Neural progenitor cell (in vitro differentiated cells): Measurements from ENCODE around the gene CDC42. TPM values are rescaled to one million over a fixed set of nuclear protein-coding genes. Genes with fewer than 3 reads are reported as not detected.

Experiments
- DNase-seq: peaks from one replicate; pipeline ENCODE4 v3.0.0-alpha.2; 2016; ENCODE audit warnings: low spot score
- H2AFZ ChIP-seq: fragments of 200-600 bp; sonication (generic); replicated peaks from 2 replicates; pipeline ENCODE4 v1.6.1; 2016; ENCODE audit warnings: antibody characterized with exemption
- H3F3A ChIP-seq: fragments of 200-600 bp; sonication (generic); 2 replicates; pipeline ENCODE4 v1.6.1; 2016; ENCODE audit warnings: antibody characterized with exemption, low read depth
- H3K27ac ChIP-seq: fragments of 200-600 bp; sonication (generic); 2 replicates; pipeline ENCODE4 v1.5.1; 2016; ENCODE audit warnings: mild to moderate bottlenecking
- H3K27me3 ChIP-seq: fragments of 200-600 bp; sonication (generic); 2 replicates; pipeline ENCODE4 v1.6.1; 2016; ENCODE audit warnings: mild to moderate bottlenecking, moderate library complexity
- H3K36me3 ChIP-seq: fragments of 200-600 bp; sonication (generic); 2 replicates; pipeline ENCODE4 v1.5.1; 2016
- H3K4me1 ChIP-seq: fragments of 200-600 bp; sonication (generic); 2 replicates; pipeline ENCODE4 v1.6.1; 2016; ENCODE audit warnings: mixed run types
- H3K4me2 ChIP-seq: fragments of 200-600 bp; sonication (generic); 2 replicates; pipeline ENCODE4 v1.6.1; 2016
- H3K4me3 ChIP-seq: fragments of 200-600 bp; sonication (generic); 2 replicates; pipeline ENCODE4 v1.5.1; 2016
- H3K79me2 ChIP-seq: fragments of 200-600 bp; sonication (generic); 2 replicates; pipeline ENCODE4 v1.6.1; 2016; ENCODE audit warnings: low read depth
- H3K9ac ChIP-seq: fragments of 200-600 bp; sonication (generic); 2 replicates; pipeline ENCODE4 v1.6.1; 2016
- H3K9me3 ChIP-seq: fragments of 200-600 bp; sonication (generic); 2 replicates; pipeline ENCODE4 v1.5.1; 2016; ENCODE audit warnings: low read depth
- H4K20me1 ChIP-seq: fragments of 200-600 bp; sonication (generic); 2 replicates; pipeline ENCODE4 v1.6.1; 2016; ENCODE audit warnings: low read depth
- H3K27ac Mint-ChIP-seq: 3 replicates; pipeline ENCODE4 v1.8.0; 2021; ENCODE audit warnings: mixed read lengths
- H3K27me3 Mint-ChIP-seq: 2 replicates; pipeline ENCODE4 v1.8.0; 2022; ENCODE audit warnings: low read depth, mild to moderate bottlenecking, inconsistent platforms, moderate library complexity, mixed read lengths; ENCODE audit not compliant: insufficient read depth
- H3K36me3 Mint-ChIP-seq: 3 replicates; pipeline ENCODE4 v1.8.0; 2021; ENCODE audit warnings: mixed read lengths
- H3K4me1 Mint-ChIP-seq: 3 replicates; pipeline ENCODE4 v1.8.0; 2021; ENCODE audit warnings: mixed read lengths
- H3K4me3 Mint-ChIP-seq: 3 replicates; pipeline ENCODE4 v1.8.0; 2021; ENCODE audit warnings: mild to moderate bottlenecking, moderate library complexity, mixed read lengths
- H3K9me3 Mint-ChIP-seq: 3 replicates; pipeline ENCODE4 v1.8.0; 2020; ENCODE audit warnings: mixed read lengths
- EZH2 ChIP-seq: fragments of 200-600 bp; sonication (generic); IDR thresholded peaks from 2 replicates; pipeline ENCODE4 v1.6.1; 2017; ENCODE audit warnings: antibody characterized with exemption, mild to moderate bottlenecking, moderate library complexity
- EZH2phosphoT487 ChIP-seq: fragments of 200-600 bp; sonication (generic); IDR thresholded peaks from 2 replicates; pipeline ENCODE4 v1.6.1; 2017; ENCODE audit warnings: antibody characterized with exemption
- total RNA-seq: library from RNA; depleted of rRNA; stranded (reverse); fragments of >200 nt; gene quantifications from 2 replicates; pipeline ENCODE4 v1.2.3, GENCODE V29; 2015; ENCODE audit warnings: low replicate concordance
- TF ChIP-seq, protein P1 (sequence below): fragments of 200-600 bp; sonication (generic); IDR thresholded peaks from 2 replicates; pipeline ENCODE4 v1.5.1; 2017; ENCODE audit warnings: antibody characterized with exemption, mild to moderate bottlenecking

CDC42 gene
- total RNA-seq, 1 donor from 2014 or later = 348 TPM

DNA sequence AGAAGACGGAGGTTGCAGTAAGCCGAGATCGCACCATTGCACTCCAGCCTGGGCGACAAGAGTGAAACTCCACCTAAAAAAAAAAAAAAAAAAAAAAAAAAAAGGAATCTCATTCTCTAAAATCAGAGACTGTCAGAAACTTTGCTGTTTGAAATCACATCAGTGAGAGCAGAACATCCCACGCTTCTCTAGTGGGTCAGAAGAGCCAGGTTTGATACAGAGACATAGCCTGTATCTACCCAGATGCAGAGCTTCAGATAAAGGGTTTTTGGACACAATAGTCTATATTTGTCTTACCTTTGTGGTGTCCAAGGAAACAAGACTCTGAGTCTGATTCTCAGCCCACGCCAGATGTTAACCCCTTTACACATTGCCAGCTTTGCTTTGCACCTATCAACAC is 31.4 kb upstream of the CDC42 start:
- no peaks in the 10 kb centered on the region for H3K9me3 ChIP-seq
- TF ChIP-seq EZH2phosphoT487 (no peak), EZH2 (no peak)
- TF ChIP-seq, protein P1, sequence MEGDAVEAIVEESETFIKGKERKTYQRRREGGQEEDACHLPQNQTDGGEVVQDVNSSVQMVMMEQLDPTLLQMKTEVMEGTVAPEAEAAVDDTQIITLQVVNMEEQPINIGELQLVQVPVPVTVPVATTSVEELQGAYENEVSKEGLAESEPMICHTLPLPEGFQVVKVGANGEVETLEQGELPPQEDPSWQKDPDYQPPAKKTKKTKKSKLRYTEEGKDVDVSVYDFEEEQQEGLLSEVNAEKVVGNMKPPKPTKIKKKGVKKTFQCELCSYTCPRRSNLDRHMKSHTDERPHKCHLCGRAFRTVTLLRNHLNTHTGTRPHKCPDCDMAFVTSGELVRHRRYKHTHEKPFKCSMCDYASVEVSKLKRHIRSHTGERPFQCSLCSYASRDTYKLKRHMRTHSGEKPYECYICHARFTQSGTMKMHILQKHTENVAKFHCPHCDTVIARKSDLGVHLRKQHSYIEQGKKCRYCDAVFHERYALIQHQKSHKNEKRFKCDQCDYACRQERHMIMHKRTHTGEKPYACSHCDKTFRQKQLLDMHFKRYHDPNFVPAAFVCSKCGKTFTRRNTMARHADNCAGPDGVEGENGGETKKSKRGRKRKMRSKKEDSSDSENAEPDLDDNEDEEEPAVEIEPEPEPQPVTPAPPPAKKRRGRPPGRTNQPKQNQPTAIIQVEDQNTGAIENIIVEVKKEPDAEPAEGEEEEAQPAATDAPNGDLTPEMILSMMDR = no peak
- H3K9me3 Mint-ChIP-seq = no peaks in the 10 kb centered on the region
- peaks cover 21% of the 10 kb centered on the region for H3F3A ChIP-seq
- H3K4me1 ChIP-seq = no peaks in the 10 kb centered on the region
- no peaks in the 10 kb centered on the region for H3K36me3 Mint-ChIP-seq
- no peak overlapping the region for H2AFZ ChIP-seq
- H4K20me1 ChIP-seq = no peaks in the 10 kb centered on the region
- H3K27me3 ChIP-seq = no peaks in the 10 kb centered on the region
- peaks cover 7% of the 10 kb centered on the region for H3K79me2 ChIP-seq
- peaks cover 17% of the 10 kb centered on the region for H3K4me1 Mint-ChIP-seq
- H3K4me3 ChIP-seq = no peak overlapping the region
- no peak overlapping the region for H3K4me3 Mint-ChIP-seq
- H3K36me3 ChIP-seq = no peaks in the 10 kb centered on the region
- no peak overlapping the region for H3K4me2 ChIP-seq
- no peak overlapping the region for H3K27ac Mint-ChIP-seq
- no peak overlapping the region for H3K27ac ChIP-seq
- no peak for DNase-seq
- H3K9ac ChIP-seq = no peak overlapping the region
- peaks cover 12% of the 10 kb centered on the region for H3K27me3 Mint-ChIP-seq

DNA sequence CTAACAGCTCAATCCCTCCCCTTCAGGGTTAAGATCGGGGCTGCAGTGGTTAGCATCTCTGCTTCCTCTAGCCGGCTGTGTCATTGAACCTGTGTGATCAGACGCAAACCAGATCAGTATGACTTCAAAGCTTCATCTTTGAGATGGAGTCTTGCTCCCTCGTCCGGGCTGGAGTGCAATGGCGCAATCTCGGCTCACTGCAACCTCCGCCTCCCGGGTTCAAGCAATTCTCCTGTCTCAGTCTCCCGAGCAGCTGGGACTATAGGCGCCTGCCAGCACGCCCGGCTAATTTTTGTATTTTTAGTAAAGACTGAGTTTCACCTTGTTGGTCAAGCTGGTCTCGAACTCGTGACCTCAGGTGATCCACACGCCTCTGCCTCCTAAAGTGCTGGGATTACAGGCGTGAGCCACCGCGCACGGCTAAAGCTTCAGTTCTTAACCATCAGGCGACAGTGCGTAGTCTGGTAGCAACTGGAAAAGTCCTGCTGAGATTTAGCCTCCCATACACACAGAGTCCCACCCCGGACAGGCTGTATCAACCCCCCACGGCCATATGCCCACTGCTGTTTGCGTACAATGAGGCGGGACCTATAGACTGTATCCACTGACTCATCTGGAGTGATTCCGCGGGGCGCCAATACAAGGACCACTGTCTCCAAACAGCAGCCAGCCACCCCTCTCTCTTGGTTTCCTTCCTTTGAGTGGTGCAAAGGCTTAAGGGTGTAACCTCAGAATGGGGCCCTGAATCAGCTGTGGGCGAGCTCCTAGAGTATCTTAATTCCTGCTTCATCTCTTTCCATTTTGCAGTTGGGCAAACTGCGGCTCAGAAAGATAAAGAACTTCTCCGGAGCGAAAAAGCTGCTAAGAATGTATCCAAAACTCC is 27.8 kb upstream of the CDC42 start:
- H3K79me2 ChIP-seq = peaks cover 22% of the 10 kb centered on the region
- H3K4me3 ChIP-seq = peak overlapping the region; percentile 81
- peak; percentile 73 for DNase-seq
- peaks cover 27% of the 10 kb centered on the region for H3F3A ChIP-seq
- H3K27ac Mint-ChIP-seq = peak overlapping the region; percentile 92
- H3K27me3 Mint-ChIP-seq = peaks cover 6% of the 10 kb centered on the region
- H3K9me3 Mint-ChIP-seq = no peaks in the 10 kb centered on the region
- H3K9ac ChIP-seq = no peak overlapping the region
- no peaks in the 10 kb centered on the region for H3K9me3 ChIP-seq
- H4K20me1 ChIP-seq = peaks cover 5% of the 10 kb centered on the region
- peaks cover 24% of the 10 kb centered on the region for H3K4me1 Mint-ChIP-seq
- H3K36me3 Mint-ChIP-seq = peaks cover 3% of the 10 kb centered on the region
- TF ChIP-seq, protein P1 = no peak
- no peak for TF ChIP-seq EZH2phosphoT487
- TF ChIP-seq EZH2 = no peak
- H2AFZ ChIP-seq = peak overlapping the region; percentile 80
- peak overlapping the region; percentile 36 for H3K27ac ChIP-seq
- no peaks in the 10 kb centered on the region for H3K36me3 ChIP-seq
- peak overlapping the region; percentile 77 for H3K4me2 ChIP-seq
- H3K27me3 ChIP-seq = no peaks in the 10 kb centered on the region
- H3K4me3 Mint-ChIP-seq = peak overlapping the region; percentile 94
- H3K4me1 ChIP-seq = peaks cover 3% of the 10 kb centered on the region

DNA sequence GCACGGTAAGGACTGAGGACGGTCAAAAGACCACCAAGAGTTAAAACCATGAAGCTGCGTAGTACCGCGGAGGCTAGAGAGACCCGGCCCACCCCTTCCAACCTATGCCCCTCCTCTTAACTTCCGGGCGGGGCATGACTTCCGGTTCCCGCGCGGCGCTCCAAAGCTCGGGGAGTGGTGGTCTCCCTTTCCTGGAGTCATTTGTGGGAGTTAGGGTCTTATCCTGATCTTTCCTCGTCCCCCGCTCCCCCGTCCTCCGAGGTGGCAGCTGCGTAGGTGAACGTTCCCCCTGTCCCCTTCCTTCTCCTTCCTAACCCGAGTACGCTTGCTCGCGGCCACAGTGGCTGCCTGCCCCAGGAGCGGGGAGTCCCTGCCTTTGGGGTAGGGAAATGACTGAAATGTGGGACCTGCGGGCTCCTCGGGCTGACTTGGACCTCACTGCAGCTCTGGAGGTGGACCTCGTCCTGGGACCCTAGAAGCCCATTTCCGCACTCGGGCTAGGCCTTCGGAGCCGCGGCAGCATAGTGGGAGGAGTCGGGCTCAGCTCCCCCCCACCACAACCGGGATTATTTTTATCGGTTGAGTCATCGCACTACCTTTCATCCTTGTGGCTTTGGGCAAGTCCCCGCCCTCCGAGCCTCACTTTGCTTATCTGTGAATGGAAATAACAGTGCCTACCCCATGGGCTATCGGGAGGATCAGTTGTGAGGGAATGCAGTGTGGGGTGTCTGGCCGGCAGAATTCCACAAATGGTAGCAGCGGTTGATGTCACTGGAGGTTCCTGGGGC is 26.9 kb upstream of the CDC42 start:
- Mint-ChIP-seq H3K4me1 (peaks cover 24% of the 10 kb centered on the region), H3K27ac (peak overlapping the region; percentile 92), H3K9me3 (no peaks in the 10 kb centered on the region), H3K4me3 (peak overlapping the region; percentile 94), H3K36me3 (peaks cover 3% of the 10 kb centered on the region), H3K27me3 (peaks cover 6% of the 10 kb centered on the region)
- no peaks in the 10 kb centered on the region for H3K9me3 ChIP-seq
- H3K36me3 ChIP-seq = no peaks in the 10 kb centered on the region
- H3K27me3 ChIP-seq = no peaks in the 10 kb centered on the region
- peaks cover 27% of the 10 kb centered on the region for H3F3A ChIP-seq
- H3K27ac ChIP-seq = peak overlapping the region; percentile 36
- TF ChIP-seq EZH2phosphoT487 = no peak
- TF ChIP-seq, protein P1 = no peak
- TF ChIP-seq EZH2 = no peak
- peaks cover 3% of the 10 kb centered on the region for H3K4me1 ChIP-seq
- peaks cover 22% of the 10 kb centered on the region for H3K79me2 ChIP-seq
- peak overlapping the region; percentile 81 for H3K4me3 ChIP-seq
- H4K20me1 ChIP-seq = peaks cover 5% of the 10 kb centered on the region
- H3K4me2 ChIP-seq = peak overlapping the region; percentile 77
- peak overlapping the region; percentile 80 for H2AFZ ChIP-seq
- peak overlapping the region; percentile 73 for H3K9ac ChIP-seq
- peak; percentile 92 for DNase-seq
